GM12874 (cell line): ENCODE measurements around the gene RERE.

Experiments
- TF ChIP-seq, protein P1 (sequence below): IDR thresholded peaks from 2 replicates; pipeline ENCODE4 v1.5.1; 2011; ENCODE audit warnings: low read depth, mild to moderate bottlenecking, control low read depth, low read length, moderate library complexity; ENCODE audit not compliant: insufficient read depth

The RERE gene

DNA sequence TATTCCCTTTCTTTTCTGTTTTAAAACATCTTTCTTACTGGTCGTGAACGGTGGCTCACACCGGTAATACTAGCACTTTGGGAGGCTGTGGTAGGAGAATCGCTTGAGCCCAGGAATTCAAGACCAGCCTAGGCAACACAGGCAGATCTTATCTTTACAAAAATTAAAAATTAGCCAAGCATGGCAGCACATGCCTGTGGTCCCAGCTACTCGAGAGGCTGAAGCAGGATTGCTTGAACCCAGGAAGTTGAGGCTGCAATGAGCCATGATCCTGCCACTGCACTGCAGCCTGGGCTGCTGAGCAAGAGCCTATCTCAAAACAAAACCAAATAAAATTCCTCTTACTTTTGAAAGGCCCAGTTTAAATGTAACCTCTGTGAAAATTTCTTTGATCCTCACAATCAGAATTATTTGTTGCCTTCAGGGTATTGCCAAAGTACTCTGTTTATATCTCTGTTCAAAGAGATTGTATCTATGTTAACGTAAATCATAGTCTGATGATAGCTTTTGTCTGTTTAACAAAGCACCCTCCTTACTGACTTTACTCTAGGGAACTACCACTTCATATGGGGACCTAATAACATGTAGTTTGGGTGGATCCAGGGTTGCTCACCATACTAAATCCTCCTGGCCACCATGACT lies 71.6 kb downstream of the RERE start:
- TF ChIP-seq, protein P1, sequence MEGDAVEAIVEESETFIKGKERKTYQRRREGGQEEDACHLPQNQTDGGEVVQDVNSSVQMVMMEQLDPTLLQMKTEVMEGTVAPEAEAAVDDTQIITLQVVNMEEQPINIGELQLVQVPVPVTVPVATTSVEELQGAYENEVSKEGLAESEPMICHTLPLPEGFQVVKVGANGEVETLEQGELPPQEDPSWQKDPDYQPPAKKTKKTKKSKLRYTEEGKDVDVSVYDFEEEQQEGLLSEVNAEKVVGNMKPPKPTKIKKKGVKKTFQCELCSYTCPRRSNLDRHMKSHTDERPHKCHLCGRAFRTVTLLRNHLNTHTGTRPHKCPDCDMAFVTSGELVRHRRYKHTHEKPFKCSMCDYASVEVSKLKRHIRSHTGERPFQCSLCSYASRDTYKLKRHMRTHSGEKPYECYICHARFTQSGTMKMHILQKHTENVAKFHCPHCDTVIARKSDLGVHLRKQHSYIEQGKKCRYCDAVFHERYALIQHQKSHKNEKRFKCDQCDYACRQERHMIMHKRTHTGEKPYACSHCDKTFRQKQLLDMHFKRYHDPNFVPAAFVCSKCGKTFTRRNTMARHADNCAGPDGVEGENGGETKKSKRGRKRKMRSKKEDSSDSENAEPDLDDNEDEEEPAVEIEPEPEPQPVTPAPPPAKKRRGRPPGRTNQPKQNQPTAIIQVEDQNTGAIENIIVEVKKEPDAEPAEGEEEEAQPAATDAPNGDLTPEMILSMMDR, result no peak

DNA sequence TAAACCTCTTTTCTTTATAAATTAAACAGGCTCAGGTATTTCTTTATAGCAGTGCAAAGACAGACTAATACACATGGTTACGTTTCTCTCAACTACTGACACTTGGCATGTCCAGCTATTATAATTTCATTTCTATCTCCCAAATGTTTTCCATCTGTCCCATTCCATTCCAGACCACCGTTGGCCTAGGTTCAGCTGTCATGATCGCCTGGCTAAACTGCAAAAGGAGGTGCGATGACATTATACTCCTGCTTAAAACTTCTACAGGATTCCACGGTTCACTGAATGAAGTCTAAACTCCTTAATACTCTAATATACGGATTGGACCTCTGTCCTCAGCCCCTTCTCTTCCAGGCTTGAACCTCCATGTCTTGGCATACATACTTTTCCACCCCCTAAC lies 72.1 kb downstream of the RERE start:
- TF ChIP-seq, protein P1, result no peak

DNA sequence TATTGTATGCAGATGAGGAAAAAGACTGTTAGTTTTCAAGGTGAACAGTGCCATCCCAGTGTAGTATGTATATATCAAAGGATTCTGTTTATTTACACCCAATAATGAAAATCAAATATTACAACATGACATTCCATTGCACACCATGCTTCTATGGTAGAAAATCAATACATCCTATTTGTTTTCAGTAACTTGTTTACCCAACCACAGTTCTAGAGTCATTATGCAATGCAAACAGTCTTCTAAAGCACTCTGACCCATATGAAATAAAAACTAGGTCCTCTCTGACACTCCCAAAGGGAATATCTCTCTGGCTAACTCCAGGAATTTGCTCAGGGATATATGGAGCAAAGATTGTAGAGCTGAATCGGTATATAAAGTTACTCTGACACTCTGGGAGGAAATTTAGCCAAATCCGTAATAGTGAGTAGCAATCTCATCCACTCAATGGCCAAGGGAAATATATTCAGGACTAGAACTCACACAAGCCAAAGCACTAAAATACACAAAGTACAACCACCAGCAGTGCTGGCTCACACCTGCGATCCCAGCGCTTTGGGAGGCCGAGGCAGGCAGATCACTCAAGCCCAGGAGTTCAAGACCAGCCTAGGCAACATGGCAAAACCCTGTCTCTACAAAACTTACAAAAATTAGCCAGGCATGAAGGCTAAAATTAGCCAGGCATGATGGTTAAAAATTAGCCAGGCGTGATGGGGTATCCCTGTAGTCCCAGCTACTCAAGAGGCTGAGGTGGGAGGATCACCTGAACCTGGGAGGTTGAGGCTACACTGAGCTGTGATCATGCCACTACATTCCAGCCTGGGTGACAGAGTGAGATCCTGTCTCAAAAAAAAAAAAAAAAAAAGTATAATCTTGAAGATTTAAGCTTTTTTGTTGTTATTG lies 75.2 kb downstream of the RERE start:
- TF ChIP-seq, protein P1, result no peak

DNA sequence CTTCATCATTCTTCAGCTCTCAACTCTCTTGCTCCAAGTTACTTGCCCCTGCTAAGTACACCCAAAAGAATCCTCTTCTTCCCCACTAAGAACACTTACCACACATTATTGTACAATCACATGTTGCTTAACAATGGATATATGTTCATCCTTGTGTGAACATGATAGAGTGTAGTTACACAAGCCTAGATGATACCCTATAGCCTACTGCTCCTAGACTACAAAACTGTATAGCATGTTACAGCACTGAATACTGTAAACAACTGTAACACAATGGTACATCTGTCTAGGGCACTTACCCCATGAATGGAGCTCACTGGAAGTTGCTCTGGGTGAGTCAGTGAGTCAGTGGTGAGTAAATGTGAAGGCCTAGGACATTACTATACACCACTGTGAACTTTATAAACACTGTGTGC lies 77.4 kb downstream of the RERE start:
- TF ChIP-seq, protein P1, result no peak

DNA sequence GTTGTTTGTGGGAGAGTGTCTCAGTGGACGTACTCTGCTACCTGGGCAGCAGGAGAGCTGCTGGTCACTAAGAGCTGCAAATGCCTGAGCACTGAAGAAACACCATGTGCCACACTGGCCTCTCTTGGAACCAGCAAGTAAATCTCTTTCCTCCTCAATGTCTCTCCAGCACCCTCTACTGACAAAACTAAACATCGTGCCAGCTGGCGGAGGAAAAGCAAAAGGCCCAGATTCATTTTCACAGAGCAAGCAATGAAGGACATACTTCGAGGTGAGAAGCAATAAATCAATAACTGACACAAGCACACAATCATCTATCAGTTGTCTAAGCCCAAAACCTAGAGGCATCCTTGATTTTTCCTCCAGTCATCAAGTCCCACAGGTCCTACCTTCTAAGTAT lies 78.1 kb downstream of the RERE start:
- TF ChIP-seq, protein P1, result no peak

DNA sequence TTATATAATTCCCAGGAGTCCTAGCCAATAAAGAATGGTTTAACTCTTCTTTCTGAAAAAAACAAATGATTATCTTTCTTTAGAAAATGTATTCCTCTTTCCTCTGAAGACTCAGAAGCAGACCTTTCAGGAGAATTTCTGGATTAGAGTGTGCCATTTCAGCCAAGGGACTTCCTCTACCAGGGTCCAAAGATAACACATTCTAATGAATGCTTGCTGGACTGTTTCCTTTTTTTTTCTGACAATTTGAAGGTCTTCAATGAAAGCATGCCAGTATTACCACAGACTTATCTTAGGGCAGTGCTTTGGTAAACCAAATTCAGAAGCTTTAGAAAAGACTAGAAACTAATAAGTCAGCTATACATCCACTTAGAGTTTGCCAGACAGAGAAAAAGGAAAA lies 80.5 kb downstream of the RERE start:
- TF ChIP-seq, protein P1, result no peak

DNA sequence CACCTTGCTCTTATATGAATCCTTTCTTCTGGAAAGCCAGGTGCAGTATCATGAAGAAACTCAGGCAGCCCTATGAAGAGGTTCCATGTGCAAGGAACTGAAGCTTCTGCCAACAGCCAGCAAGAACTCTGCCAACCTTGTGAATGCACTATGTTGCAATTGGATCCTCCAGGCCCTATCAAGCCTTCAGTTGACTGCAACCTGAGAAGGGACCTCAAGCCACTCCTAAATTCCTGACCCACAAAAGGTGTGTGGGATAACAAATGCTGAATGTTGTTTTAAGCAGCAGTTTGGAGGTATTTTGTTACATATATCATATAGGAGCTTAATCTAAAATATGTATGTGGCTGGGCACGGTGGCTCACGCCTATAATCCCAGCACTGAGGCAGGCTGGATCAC lies 84.0 kb downstream of the RERE start:
- TF ChIP-seq, protein P1, result no peak
